ENCODE results near the gene FHAD1. TPM values are rescaled to one million over a fixed set of nuclear protein-coding genes. Genes with fewer than 3 reads are reported as not detected.
A peak's percentile ranks its signal among the peaks of the same experiment; 100 is the strongest.

FHAD1 gene
- total RNA-seq, 1 experiment from 2014 or later, result 1.9 TPM

DNA sequence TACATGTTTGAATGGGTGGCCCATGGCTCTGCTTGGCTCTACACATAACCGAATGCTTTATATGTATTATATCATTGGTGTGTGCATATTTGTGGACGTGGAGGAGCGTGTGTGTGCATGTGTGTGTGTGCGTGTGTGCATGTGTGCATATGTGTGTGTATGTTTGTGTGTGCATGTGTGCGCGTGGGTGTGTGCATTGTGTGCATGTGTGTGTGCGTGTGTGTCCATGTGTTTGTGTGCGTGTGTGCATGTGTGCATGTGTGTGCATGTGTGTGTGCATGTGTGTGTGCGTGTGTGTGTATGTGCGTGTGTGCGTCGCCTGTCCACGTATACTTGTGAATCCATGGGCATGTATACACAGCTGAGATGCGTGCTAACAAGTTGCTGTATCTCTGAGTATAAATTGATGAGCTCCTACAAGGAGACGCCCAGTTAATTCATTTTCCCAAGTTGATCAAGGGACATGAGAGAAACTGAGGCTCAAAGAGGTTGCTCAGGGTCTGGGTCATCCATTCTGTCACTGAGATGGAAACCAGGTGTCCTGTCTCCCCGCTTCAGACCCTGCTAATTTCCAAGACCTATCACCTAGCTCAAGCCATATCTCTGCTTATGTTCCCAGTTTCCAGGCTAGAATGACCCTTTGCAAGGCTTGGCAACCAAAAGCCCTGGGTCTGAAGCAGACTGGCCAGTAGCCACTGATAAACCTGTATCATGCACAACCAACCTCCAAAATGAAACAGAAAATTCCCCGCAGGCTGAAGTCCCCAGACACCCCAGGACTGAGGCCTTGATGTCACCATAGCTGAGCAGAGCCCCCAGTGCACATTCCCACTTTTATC, 188.4 kb downstream of the FHAD1 start:
- H3K79me1 ChIP-seq (ENCODE audit: insufficient read depth, low read depth, low read length, poor library complexity, severe bottlenecking), result no peaks in the 10 kb centered on the region
- H4K91ac ChIP-seq (ENCODE audit: insufficient read length, low read depth, low read length), result no peak overlapping the region
- H4K5ac ChIP-seq (ENCODE audit: insufficient read length, low read depth, low read length), result no peak overlapping the region
- no peak overlapping the region for H3K4ac ChIP-seq (ENCODE audit: low read depth, low read length)
- H2BK120ac ChIP-seq (ENCODE audit: low read depth, low read length, poor library complexity, severe bottlenecking), result no peak overlapping the region
- H2BK20ac ChIP-seq (ENCODE audit: low read depth, low read length, poor library complexity, severe bottlenecking), result no peak overlapping the region
- H4K8ac ChIP-seq (replicated peaks; ENCODE audit: insufficient read length, low read depth, low read length), result peak overlapping the region; percentile 70
- no peak for DNase-seq
- WGBS (ENCODE audit: extremely low coverage, insufficient read length, low lambda C conversion rate), result no CpG with 5 or more reads among the region's 17 CpGs
- H2AK5ac ChIP-seq (ENCODE audit: insufficient read length, low read length), result no peak overlapping the region
- no peaks in the 10 kb centered on the region for H3K9me3 ChIP-seq (ENCODE audit: control insufficient read depth, low read depth, low read length)
- H4K20me1 ChIP-seq (ENCODE audit: control insufficient read depth, insufficient read depth, insufficient read length), result no peaks in the 10 kb centered on the region
- H3K18ac ChIP-seq (ENCODE audit: insufficient read length, low read depth, low read length), result no peak overlapping the region
- no peak overlapping the region for H2AFZ ChIP-seq (ENCODE audit: low read length)
- H3K56ac ChIP-seq (ENCODE audit: insufficient read length, low read depth, low read length), result no peak overlapping the region
- no peak overlapping the region for H2BK12ac ChIP-seq (ENCODE audit: insufficient read length, low read depth, low read length)
- Mint-ChIP-seq H3K36me3 (ENCODE audit: insufficient read depth in 1 of 3, low read depth in 3 of 3) (no peaks in the 10 kb centered on the region), H3K4me3 (peak overlapping the region in 1 of 2 experiments; percentile 8; a peak in 1 of 5 replicates), H3K9me3 (no peaks in the 10 kb centered on the region; a peak in 1 of 5 replicates), H3K27me3 (ENCODE audit: low read depth) (peaks cover 2% of the 10 kb centered on the region), H3K27ac (no peak overlapping the region), H3K4me1 (peaks cover 5 to 14% of the 10 kb centered on the region in 2 experiments)
- TF ChIP-seq, protein P1, sequence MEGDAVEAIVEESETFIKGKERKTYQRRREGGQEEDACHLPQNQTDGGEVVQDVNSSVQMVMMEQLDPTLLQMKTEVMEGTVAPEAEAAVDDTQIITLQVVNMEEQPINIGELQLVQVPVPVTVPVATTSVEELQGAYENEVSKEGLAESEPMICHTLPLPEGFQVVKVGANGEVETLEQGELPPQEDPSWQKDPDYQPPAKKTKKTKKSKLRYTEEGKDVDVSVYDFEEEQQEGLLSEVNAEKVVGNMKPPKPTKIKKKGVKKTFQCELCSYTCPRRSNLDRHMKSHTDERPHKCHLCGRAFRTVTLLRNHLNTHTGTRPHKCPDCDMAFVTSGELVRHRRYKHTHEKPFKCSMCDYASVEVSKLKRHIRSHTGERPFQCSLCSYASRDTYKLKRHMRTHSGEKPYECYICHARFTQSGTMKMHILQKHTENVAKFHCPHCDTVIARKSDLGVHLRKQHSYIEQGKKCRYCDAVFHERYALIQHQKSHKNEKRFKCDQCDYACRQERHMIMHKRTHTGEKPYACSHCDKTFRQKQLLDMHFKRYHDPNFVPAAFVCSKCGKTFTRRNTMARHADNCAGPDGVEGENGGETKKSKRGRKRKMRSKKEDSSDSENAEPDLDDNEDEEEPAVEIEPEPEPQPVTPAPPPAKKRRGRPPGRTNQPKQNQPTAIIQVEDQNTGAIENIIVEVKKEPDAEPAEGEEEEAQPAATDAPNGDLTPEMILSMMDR (conservative IDR thresholded peaks at IDR 0.05), result no peak
- H3K14ac ChIP-seq (ENCODE audit: insufficient read depth, low read length), result no peak overlapping the region
- no peak overlapping the region for H3K4me2 ChIP-seq (ENCODE audit: insufficient read depth, insufficient read length, low read length)
- H3K9ac ChIP-seq (ENCODE audit: extremely low read depth, insufficient read length, low read length), result no peak overlapping the region
- H3K27me3 ChIP-seq (ENCODE audit: insufficient read depth, low read length), result no peaks in the 10 kb centered on the region
- no peak overlapping the region for H3K27ac ChIP-seq (ENCODE audit: insufficient read length, low read depth, low read length)
- no peaks in the 10 kb centered on the region for H3K79me2 ChIP-seq (ENCODE audit: insufficient read depth, low read length)
- H3K4me1 ChIP-seq (ENCODE audit: insufficient read depth, low read length), result no peaks in the 10 kb centered on the region
- no peak overlapping the region for H3T11ph ChIP-seq (ENCODE audit: low read length)
- no peak overlapping the region for H2BK15ac ChIP-seq (ENCODE audit: low read depth, low read length)
- H3K23ac ChIP-seq (ENCODE audit: insufficient read length, low read depth, low read length), result no peak overlapping the region
- H2BK5ac ChIP-seq (ENCODE audit: insufficient read length, low read length), result no peak overlapping the region
- no peaks in the 10 kb centered on the region for H3K23me2 ChIP-seq (ENCODE audit: insufficient read length, low read depth, low read length, poor library complexity, severe bottlenecking)
